ENCODE results near the gene NT5DC3.

GRCh38 chr12:103736572-103736971 is 104.5 kb downstream of the NT5DC3 start:
- no peak for TF ChIP-seq ZNF565 (CRISPR knock-in tag; conservative IDR thresholded peaks at IDR 0.05; ENCODE audit: low read depth)
- no peak for TF ChIP-seq ESRRG (CRISPR knock-in tag; IDR thresholded peaks at IDR 0.05)
- no peak for TF ChIP-seq ISL1 (CRISPR knock-in tag; IDR thresholded peaks at IDR 0.05)
- TF ChIP-seq OSR1 (CRISPR knock-in tag; IDR thresholded peaks at IDR 0.05) = no peak

Data from SK-N-SH treated with all-trans-retinoic acid at 6 μM for 48 hours (cell line).